ENCODE measurements around the gene TEX9.
"Not testable (repeated sequence)": the region's sequence is repeated elsewhere in the genome, so short reads cannot be mapped to it uniquely, and the experiment has no call there.

Gene TEX9

GRCh38 chr15:56383010-56383409 lies 17.8 kb downstream of the TEX9 start:
- TF ChIP-seq CTCF (IDR thresholded peaks at IDR 0.05) (no peak), ZFX (IDR thresholded peaks at IDR 0.05; ENCODE audit: borderline replicate concordance) (no peak)
- H3K27ac ChIP-seq, result no peak overlapping the region

- no peak overlapping the region for H3K27ac ChIP-seq
These were observed 20.7 kb downstream of the TEX9 start for GRCh38 chr15:56385908-56386307.

GRCh38 chr15:56390739-56391267 lies 25.6 kb downstream of the TEX9 start:
- no peak overlapping the region for H3K27ac ChIP-seq
- TF ChIP-seq ZFX (IDR thresholded peaks at IDR 0.05; ENCODE audit: borderline replicate concordance) (no peak), CTCF (IDR thresholded peaks at IDR 0.05) (no peak)

More at GRCh38 chr15:56385908-56386307, 20.7 kb downstream of the TEX9 start:
- TF ChIP-seq CTCF (IDR thresholded peaks at IDR 0.05), result no peak
- no peak for TF ChIP-seq ZFX (IDR thresholded peaks at IDR 0.05; ENCODE audit: borderline replicate concordance)

- no peak for TF ChIP-seq ZFX (IDR thresholded peaks at IDR 0.05; ENCODE audit: borderline replicate concordance)
- no peak for TF ChIP-seq CTCF (IDR thresholded peaks at IDR 0.05)
These were observed 28.1 kb downstream of the TEX9 start for GRCh38 chr15:56393277-56393676.

GRCh38 chr15:56394909-56395308 lies 29.7 kb downstream of the TEX9 start:
- TF ChIP-seq ZFX (IDR thresholded peaks at IDR 0.05; ENCODE audit: borderline replicate concordance) (no peak), CTCF (IDR thresholded peaks at IDR 0.05) (no peak)
- H3K27ac ChIP-seq, result no peak overlapping the region

More at GRCh38 chr15:56393277-56393676, 28.1 kb downstream of the TEX9 start:
- H3K27ac ChIP-seq, result no peak overlapping the region

- H3K27ac ChIP-seq, result not testable (repeated sequence)
These were observed 32.1 kb downstream of the TEX9 start for GRCh38 chr15:56397325-56397724.

GRCh38 chr15:56399209-56399608 lies 34.0 kb downstream of the TEX9 start:
- H3K27ac ChIP-seq, result not testable (repeated sequence)

GRCh38 chr15:56410721-56411120 lies 45.5 kb downstream of the TEX9 start:
- TF ChIP-seq CTCF (IDR thresholded peaks at IDR 0.05) (no peak), ZFX (IDR thresholded peaks at IDR 0.05; ENCODE audit: borderline replicate concordance) (no peak)
- no peak overlapping the region for H3K27ac ChIP-seq

Data from 22Rv1 (cell line).